ENCODE measurements around the gene NRARP.

GRCh38 chr9:137321726-137322361, 19.8 kb upstream of the NRARP start:
- TF ChIP-seq POLR2A (IDR thresholded peaks at IDR 0.05) (no peak), CTCF (IDR thresholded peaks at IDR 0.05) (no peak)
